Sigmoid colon (tissue), 7 donors: ENCODE measurements around the gene SEPTIN1. TPM values are rescaled to one million over a fixed set of nuclear protein-coding genes. Genes with fewer than 3 reads are reported as not detected.

ENCODE experiments used
- DNase-seq: peaks from one replicate; pipeline ENCODE4 v3.0.0-alpha.2; 2019
- H3K27ac ChIP-seq, 4 donors: fragments of 200-600 bp; sonication (generic); one replicate each; pipeline ENCODE4 v1.5.1; 2016 to 2019; ENCODE audit warnings: mild to moderate bottlenecking in 1 of 4
- H3K27me3 ChIP-seq, 3 donors: fragments of 200-600 bp; sonication (generic); one replicate each; pipeline ENCODE4 v1.5.1; 2019; ENCODE audit warnings: mild to moderate bottlenecking in 1 of 3
- H3K36me3 ChIP-seq, 4 donors: fragments of 200-600 bp; sonication (generic); one replicate each; pipeline ENCODE4 v1.5.1; 2016 to 2019
- H3K4me1 ChIP-seq, 4 donors: fragments of 200-600 bp; sonication (generic); one replicate each; pipeline ENCODE4 v1.5.1; 2017 to 2019
- H3K4me3 ChIP-seq, 4 donors: fragments of 200-600 bp; sonication (generic); one replicate each; pipeline ENCODE4 v1.5.1; 2017 to 2019; ENCODE audit warnings: mild to moderate bottlenecking in 2 of 4, moderate library complexity in 1 of 4
- H3K9me3 ChIP-seq, 4 donors: fragments of 200-600 bp in 3 of 4; sonication (generic) in 3 of 4; one replicate each; pipeline versions ENCODE4 v1.5.1 to v1.6.1; 2013 to 2019
- CTCF ChIP-seq, 4 experiments: fragments of 450-650 bp in 3 of 4; fragments of 200-600 bp in 1 of 4; IDR thresholded peaks; one replicate each; pipeline ENCODE4 v1.5.1; 2016 to 2019; ENCODE audit warnings: antibody characterized with exemption in 4 of 4, mild to moderate bottlenecking in 3 of 4, moderate library complexity in 2 of 4
- EP300 ChIP-seq, 4 donors: sonication (generic); formaldehyde crosslinking; IDR thresholded peaks; one replicate each; pipeline ENCODE4 v1.6.1; 2017; ENCODE audit warnings: antibody characterized with exemption in 4 of 4
- POLR2A ChIP-seq, 2 donors: fragments of 450-650 bp; IDR thresholded peaks; one replicate each; pipeline ENCODE4 v1.6.1; 2016; ENCODE audit warnings: antibody characterized with exemption in 2 of 2, mild to moderate bottlenecking in 2 of 2, moderate library complexity in 2 of 2
- POLR2AphosphoS5 ChIP-seq, 4 donors: sonication (generic); formaldehyde crosslinking; IDR thresholded peaks; one replicate each; pipeline ENCODE4 v1.6.1; 2017; ENCODE audit warnings: antibody characterized with exemption in 4 of 4
- WGBS, 2 donors: extraction: QIAGEN DNeasy Blood & Tissue Kit; methylation state at CpG; one replicate each; pipeline ENCODE4 v1.1.7; 2013; 5-methylcytosine and 5-hydroxymethylcytosine counted together
- intact Hi-C: fragments of 100-400 bp; cut with DNase I; formaldehyde crosslinking; loops from one replicate; pipeline ENCODE4 v1.15.1; 2023
- polyA plus RNA-seq, 3 donors: library from polyadenylated mRNA; stranded (reverse); fragments of 200-250 nt; gene quantifications; one replicate each; pipeline ENCODE4 v1.2.3, GENCODE V29; 2013
- total RNA-seq, 4 donors: library from RNA; depleted of rRNA; stranded (reverse); fragments of >200 nt; gene quantifications; one replicate each; pipeline ENCODE4 v1.1.0, GENCODE V29; 2016
- donor health status: healthy with polysubstance abuse.
- donor health status: Bipolar disorder and iron deficiency.
- donor health status: healthy.

The SEPTIN1 gene
- total and polyA plus RNA-seq, 7 donors, result 0.82 to 46.6 (median 2.4) TPM

DNA sequence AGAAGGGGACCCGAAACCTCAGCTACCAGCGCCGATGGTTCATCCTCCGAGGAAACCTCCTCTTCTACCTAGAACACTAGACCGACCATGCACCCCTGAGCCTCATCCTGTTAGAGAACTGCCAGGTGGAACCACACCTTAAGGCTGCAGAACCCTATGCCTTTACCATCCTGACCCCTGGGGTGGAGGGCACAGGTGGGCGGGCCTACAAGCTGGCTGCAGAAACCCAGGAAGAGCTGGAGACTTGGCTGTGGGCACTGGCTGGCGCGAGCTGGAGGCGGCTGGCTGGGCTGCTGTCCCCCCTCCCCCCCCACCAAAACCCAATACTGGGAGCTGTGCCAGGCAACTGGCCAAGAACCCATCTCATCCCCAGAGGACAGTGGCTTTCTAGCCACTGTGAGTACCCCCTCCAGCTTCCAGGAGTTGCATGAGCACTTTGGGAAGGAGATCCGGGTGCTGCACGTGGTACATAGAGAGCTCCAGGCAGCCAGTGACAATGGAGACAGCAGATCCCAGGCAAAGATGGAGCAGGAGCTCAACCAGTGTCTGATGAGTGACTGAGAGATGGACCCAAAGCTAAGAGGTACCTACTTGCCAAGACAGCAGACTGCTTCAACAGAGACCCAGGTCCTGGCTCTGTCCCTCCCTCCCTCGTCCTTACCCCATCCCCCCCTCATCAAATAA is 25.8 kb downstream of the SEPTIN1 start:
- DNase-seq, result no peak
- Histone ChIP-seq H3K27me3 (no peaks in the 10 kb centered on the region), H3K4me1 (peaks cover 0 to 52% (median 45%) of the 10 kb centered on the region in 4 donors), H3K27ac (peak overlapping the region; percentile 93 to 99 (median 96)), H3K9me3 (no peaks in the 10 kb centered on the region), H3K4me3 (peak overlapping the region in 2 of 4 donors; percentile 59 to 96), H3K36me3 (peaks cover 0 to 63% (median 31%) of the 10 kb centered on the region in 4 donors)
- intact Hi-C loops, result no loop called here
- 49 to 73% methylated on average over 12 of the region's 12 CpGs for WGBS, 2 donors
- TF ChIP-seq CTCF (IDR thresholded peaks at IDR 0.05), result no peak
- TF ChIP-seq EP300 (IDR thresholded peaks at IDR 0.05), result no peak
- TF ChIP-seq POLR2AphosphoS5 (IDR thresholded peaks at IDR 0.05), result no peak
- TF ChIP-seq POLR2A (IDR thresholded peaks at IDR 0.05), result no peak

DNA sequence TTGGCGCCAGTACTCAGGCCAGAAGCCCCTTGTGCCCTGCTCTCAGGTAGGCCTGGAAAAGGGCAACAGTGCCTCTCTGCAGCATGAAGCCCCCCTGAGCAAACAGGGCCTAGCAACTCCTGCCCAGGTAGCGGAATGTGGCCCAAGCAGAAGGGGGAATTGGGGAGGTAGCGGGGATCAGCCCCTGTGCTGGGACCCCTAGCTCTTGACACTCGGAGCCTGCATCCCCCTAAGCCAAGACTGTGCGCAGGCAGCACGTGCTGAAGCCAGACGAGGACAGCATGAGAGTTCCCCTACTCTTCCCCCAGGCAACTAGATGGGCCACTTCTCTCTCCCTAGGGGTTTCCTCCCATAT is 26.4 kb downstream of the SEPTIN1 start:
- Histone ChIP-seq H3K4me3 (peak overlapping the region; percentile 36 to 96 (median 75)), H3K27me3 (no peaks in the 10 kb centered on the region), H3K4me1 (peaks cover 0 to 58% (median 50%) of the 10 kb centered on the region in 4 donors), H3K36me3 (peaks cover 0 to 65% (median 34%) of the 10 kb centered on the region in 4 donors), H3K9me3 (no peaks in the 10 kb centered on the region), H3K27ac (peak overlapping the region; percentile 93 to 99 (median 96))
- intact Hi-C loops, result loop anchor here (1.0 kb wide), 1 partner anchor 14 kb away; the partner anchor contains the start of gene TBC1D10B
- no peak for DNase-seq
- WGBS, 2 donors, result 37 to 55% methylated on average over 7 of the region's 7 CpGs
- TF ChIP-seq POLR2A (IDR thresholded peaks at IDR 0.05) (no peak), EP300 (IDR thresholded peaks at IDR 0.05) (no peak), POLR2AphosphoS5 (IDR thresholded peaks at IDR 0.05) (no peak), CTCF (IDR thresholded peaks at IDR 0.05) (no peak)

GRCh38 chr16:30355144-30355953 is 27.0 kb downstream of the SEPTIN1 start, which contains the start of gene CD2BP2:
Gene CD2BP2, minus strand, starts transcription at chr16:30355308. Its CDS starts 627 bp downstream, at chr16:30354681.
- Histone ChIP-seq H3K4me3 (peak within 1 kb of the TSS; percentile 59 to 96 (median 81)), H3K36me3 (peaks cover 0 to 67% (median 38%) of the 10 kb centered on the region in 4 donors), H3K4me1 (peaks cover 0 to 58% (median 50%) of the 10 kb centered on the region in 4 donors), H3K27me3 (no peaks in the 10 kb centered on the region), H3K9me3 (no peaks in the 10 kb centered on the region), H3K27ac (peak within 1 kb of the TSS; percentile 93 to 99 (median 96))
- TF ChIP-seq POLR2AphosphoS5 (IDR thresholded peaks at IDR 0.05) (peak; percentile 85 to 93 (median 89)), POLR2A (IDR thresholded peaks at IDR 0.05) (peak in 1 of 2 donors; percentile 27), CTCF (IDR thresholded peaks at IDR 0.05) (no peak), EP300 (IDR thresholded peaks at IDR 0.05) (peak in 2 of 4 donors; percentile 23 to 30)
- peak; percentile 99 for DNase-seq
- intact Hi-C loops, result loop anchor here (1.0 kb wide), 1 partner anchor 15 kb away; the partner anchor contains the start of gene TBC1D10B
- 0 to 1% methylated on average over 45 of the region's 45 CpGs for WGBS, 2 donors

- no peak for TF ChIP-seq EP300 (IDR thresholded peaks at IDR 0.05)
- TF ChIP-seq CTCF (IDR thresholded peaks at IDR 0.05), result no peak
- no peak for TF ChIP-seq POLR2AphosphoS5 (IDR thresholded peaks at IDR 0.05)
- TF ChIP-seq POLR2A (IDR thresholded peaks at IDR 0.05), result no peak
- H3K4me3 ChIP-seq, result peak overlapping the region; percentile 59 to 96 (median 81)
- H3K27me3 ChIP-seq, result no peaks in the 10 kb centered on the region
- peak overlapping the region; percentile 93 to 99 (median 96) for H3K27ac ChIP-seq
- intact Hi-C loops, result loop anchor here (1.0 kb wide), 1 partner anchor 16 kb away; the partner anchor contains the start of gene TBC1D10B
- peaks cover 0 to 58% (median 50%) of the 10 kb centered on the region in 4 donors for H3K4me1 ChIP-seq
- H3K9me3 ChIP-seq, result no peaks in the 10 kb centered on the region
- WGBS, 2 donors, result 1% methylated on average over 36 of the region's 36 CpGs
- H3K36me3 ChIP-seq, result peaks cover 0 to 63% (median 35%) of the 10 kb centered on the region in 4 donors
- DNase-seq, result no peak
Observed at GRCh38 chr16:30354423-30355143, 27.8 kb downstream of the SEPTIN1 start.
